ENCODE data around the gene CORO1C. TPM values are rescaled to one million over a fixed set of nuclear protein-coding genes. Genes with fewer than 3 reads are reported as not detected.

CORO1C gene
- total RNA-seq, 1 donor from 2014 or later: 189 TPM

GRCh38 chr12:108693186-108693730 is 38.1 kb downstream of the CORO1C start:
- no peaks in the 10 kb centered on the region for H3K9me3 ChIP-seq
- peaks cover 94% of the 10 kb centered on the region for H3K4me1 ChIP-seq
- intact Hi-C loops (cut with DNase I): no loop called here
- TF ChIP-seq POLR2A (IDR thresholded peaks at IDR 0.05) (no peak), CTCF (IDR thresholded peaks at IDR 0.05) (no peak), POLR2AphosphoS5 (IDR thresholded peaks at IDR 0.05; ENCODE audit: insufficient read depth in 1 of 2, low read depth in 1 of 2) (no peak)
- no peak for DNase-seq (ENCODE audit: extremely low spot score in 2 of 2)
- no peak overlapping the region for H3K4me3 ChIP-seq
- no peaks in the 10 kb centered on the region for H3K27me3 ChIP-seq
- H3K27ac ChIP-seq: peak overlapping the region; percentile 89
- H3K36me3 ChIP-seq: peaks cover 0 to 2% of the 10 kb centered on the region in 2 donors

GRCh38 chr12:108691998-108692808 is 39.1 kb downstream of the CORO1C start:
- no peak for TF ChIP-seq POLR2AphosphoS5 (IDR thresholded peaks at IDR 0.05; ENCODE audit: insufficient read depth in 1 of 2, low read depth in 1 of 2)
- TF ChIP-seq POLR2A (IDR thresholded peaks at IDR 0.05): no peak
- peak overlapping the region; percentile 89 for H3K27ac ChIP-seq
- H3K4me3 ChIP-seq: peak overlapping the region in 1 of 2 donors; percentile 31

GRCh38 chr12:108691175-108691997 is 39.9 kb downstream of the CORO1C start:
- H3K4me1 ChIP-seq: peaks cover 80% of the 10 kb centered on the region
- TF ChIP-seq CTCF (IDR thresholded peaks at IDR 0.05): peak in 1 of 3 experiments; percentile 67
- TF ChIP-seq POLR2A (IDR thresholded peaks at IDR 0.05): peak in 1 of 2 donors; percentile 8
- peak; percentile 92 to 95 for TF ChIP-seq POLR2AphosphoS5 (IDR thresholded peaks at IDR 0.05; ENCODE audit: insufficient read depth in 1 of 2, low read depth in 1 of 2)

More at GRCh38 chr12:108691998-108692808, 39.1 kb downstream of the CORO1C start:
- no peak for DNase-seq (ENCODE audit: extremely low spot score in 2 of 2)
- Histone ChIP-seq H3K27me3 (no peaks in the 10 kb centered on the region), H3K9me3 (no peaks in the 10 kb centered on the region), H3K4me1 (peaks cover 88% of the 10 kb centered on the region), H3K36me3 (no peaks in the 10 kb centered on the region)
- intact Hi-C loops (cut with DNase I): no loop called here

GRCh38 chr12:108690542-108691174 is 40.7 kb downstream of the CORO1C start:
- no peaks in the 10 kb centered on the region for H3K9me3 ChIP-seq
- H3K4me1 ChIP-seq: peaks cover 73% of the 10 kb centered on the region
- no peak for DNase-seq (ENCODE audit: extremely low spot score in 2 of 2)
- H3K27ac ChIP-seq: peak overlapping the region; percentile 89
- TF ChIP-seq POLR2AphosphoS5 (IDR thresholded peaks at IDR 0.05; ENCODE audit: insufficient read depth in 1 of 2, low read depth in 1 of 2) (no peak), POLR2A (IDR thresholded peaks at IDR 0.05) (no peak), CTCF (IDR thresholded peaks at IDR 0.05) (no peak)
- peak overlapping the region; percentile 29 to 31 for H3K4me3 ChIP-seq
- intact Hi-C loops (cut with DNase I): no loop called here
- no peaks in the 10 kb centered on the region for H3K36me3 ChIP-seq
- H3K27me3 ChIP-seq: no peaks in the 10 kb centered on the region

More at GRCh38 chr12:108691175-108691997, 39.9 kb downstream of the CORO1C start:
- Histone ChIP-seq H3K4me3 (peak overlapping the region; percentile 29 to 31), H3K27ac (peak overlapping the region; percentile 89), H3K27me3 (no peaks in the 10 kb centered on the region), H3K9me3 (no peaks in the 10 kb centered on the region), H3K36me3 (no peaks in the 10 kb centered on the region)
- intact Hi-C loops (cut with DNase I): no loop called here
- peak; percentile 97 for DNase-seq (ENCODE audit: extremely low spot score in 2 of 2)

- H3K9me3 ChIP-seq: no peaks in the 10 kb centered on the region
- H3K27me3 ChIP-seq: no peaks in the 10 kb centered on the region
- H3K27ac ChIP-seq: peak overlapping the region; percentile 89
- no peak for DNase-seq (ENCODE audit: extremely low spot score in 2 of 2)
- TF ChIP-seq POLR2AphosphoS5 (IDR thresholded peaks at IDR 0.05; ENCODE audit: insufficient read depth in 1 of 2, low read depth in 1 of 2) (no peak), POLR2A (IDR thresholded peaks at IDR 0.05) (no peak), CTCF (IDR thresholded peaks at IDR 0.05) (no peak)
- peaks cover 73% of the 10 kb centered on the region for H3K4me1 ChIP-seq
- H3K36me3 ChIP-seq: no peaks in the 10 kb centered on the region
- no peak overlapping the region for H3K4me3 ChIP-seq
- intact Hi-C loops (cut with DNase I): no loop called here
Observed at GRCh38 chr12:108690191-108690518, 41.2 kb downstream of the CORO1C start.
